Natural killer cell (primary cell): ENCODE measurements around the gene GPSM1. TPM values are rescaled to one million over a fixed set of nuclear protein-coding genes. Genes with fewer than 3 reads are reported as not detected.

Experiments
- ATAC-seq, 3 donors: fragments of 150-1000 bp in 2 of 3; fragments of 200-7000 bp in 1 of 3; cut with Tn5 transposase; 1 replicate in 1 of 3; 2 replicates in 2 of 3; pipeline ENCODE4 v1.10.0; 2021; ENCODE audit warnings: mild to moderate bottlenecking in 2 of 3, moderate library complexity in 2 of 3
- DNase-seq, 2 donors: peaks; one replicate each; pipeline versions ENCODE4 v3.0.0 to v3.0.0-alpha.2; 2013 to 2021; ENCODE audit warnings: mixed read lengths in 1 of 2
- H3K27ac ChIP-seq: one replicate; pipeline ENCODE4 v1.5.1; 2013; ENCODE audit warnings: mild to moderate bottlenecking, low read length
- H3K27me3 ChIP-seq: one replicate; pipeline ENCODE4 v1.6.1; 2013; ENCODE audit warnings: low read length; ENCODE audit not compliant: control insufficient read depth, insufficient read depth
- H3K36me3 ChIP-seq: one replicate; pipeline ENCODE4 v1.6.1; 2013; ENCODE audit warnings: low read length; ENCODE audit not compliant: control insufficient read depth, insufficient read depth
- H3K4me1 ChIP-seq: one replicate; pipeline ENCODE4 v1.6.1; 2013; ENCODE audit warnings: low read length; ENCODE audit not compliant: control insufficient read depth, insufficient read depth
- H3K4me3 ChIP-seq: one replicate; pipeline ENCODE4 v1.5.1; 2013; ENCODE audit warnings: low read length
- H3K9me3 ChIP-seq: one replicate; pipeline ENCODE4 v1.6.1; 2013; ENCODE audit warnings: low read length; ENCODE audit not compliant: control insufficient read depth, insufficient read depth
- H3K27ac Mint-ChIP-seq, 2 donors: one replicate each; pipeline ENCODE4 v1.8.0; 2022; ENCODE audit warnings: mild to moderate bottlenecking in 2 of 2, mixed read lengths in 2 of 2, moderate library complexity in 1 of 2
- H3K27me3 Mint-ChIP-seq, 2 donors: one replicate each; pipeline ENCODE4 v1.8.0; 2022; ENCODE audit warnings: low read depth in 2 of 2, mixed read lengths in 2 of 2
- H3K36me3 Mint-ChIP-seq: one replicate; pipeline ENCODE4 v1.8.0; 2022; ENCODE audit warnings: mixed read lengths
- H3K4me1 Mint-ChIP-seq, 2 donors: one replicate each; pipeline ENCODE4 v1.8.0; 2022; ENCODE audit warnings: mixed read lengths in 2 of 2
- H3K4me3 Mint-ChIP-seq: one replicate; pipeline ENCODE4 v1.8.0; 2022; ENCODE audit warnings: mild to moderate bottlenecking, moderate library complexity, mixed read lengths
- H3K9me3 Mint-ChIP-seq, 2 donors: one replicate each; pipeline ENCODE4 v1.8.0; 2022; ENCODE audit warnings: mixed read lengths in 2 of 2
- WGBS: methylation state at CpG from one replicate; pipeline ENCODE4 v1.1.7; 2013; ENCODE audit warnings: missing lambda C conversion rate; ENCODE audit not compliant: insufficient coverage; 5-methylcytosine and 5-hydroxymethylcytosine counted together
- intact Hi-C: fragments of 100-400 bp; cut with micrococcal nuclease; formaldehyde crosslinking; loops from one replicate; pipeline ENCODE4 v1.14.2; 2022
- total RNA-seq, 4 donors: library from RNA; stranded (reverse); fragments of 120-200 nt in 1 of 4; gene quantifications; one replicate each; pipeline versions ENCODE4 v1.2.3 to v1.2.4, GENCODE V29; 2013 to 2022
- TF ChIP-seq, protein P1 (sequence below): fragments of 200-600 bp; IDR thresholded peaks from one replicate; pipeline ENCODE4 v1.8.0; 2022; ENCODE audit warnings: antibody characterized with exemption

GPSM1 gene
- total RNA-seq, 3 donors from 2014 or later (not counting 1 experiment from before 2014, with no cell fraction given) = 2.6 to 4.2 (median 3.4) TPM

- H3K4me1 ChIP-seq = peaks cover 38% of the 10 kb centered on the region
- H3K4me3 ChIP-seq = no peak overlapping the region
- TF ChIP-seq, protein P1, sequence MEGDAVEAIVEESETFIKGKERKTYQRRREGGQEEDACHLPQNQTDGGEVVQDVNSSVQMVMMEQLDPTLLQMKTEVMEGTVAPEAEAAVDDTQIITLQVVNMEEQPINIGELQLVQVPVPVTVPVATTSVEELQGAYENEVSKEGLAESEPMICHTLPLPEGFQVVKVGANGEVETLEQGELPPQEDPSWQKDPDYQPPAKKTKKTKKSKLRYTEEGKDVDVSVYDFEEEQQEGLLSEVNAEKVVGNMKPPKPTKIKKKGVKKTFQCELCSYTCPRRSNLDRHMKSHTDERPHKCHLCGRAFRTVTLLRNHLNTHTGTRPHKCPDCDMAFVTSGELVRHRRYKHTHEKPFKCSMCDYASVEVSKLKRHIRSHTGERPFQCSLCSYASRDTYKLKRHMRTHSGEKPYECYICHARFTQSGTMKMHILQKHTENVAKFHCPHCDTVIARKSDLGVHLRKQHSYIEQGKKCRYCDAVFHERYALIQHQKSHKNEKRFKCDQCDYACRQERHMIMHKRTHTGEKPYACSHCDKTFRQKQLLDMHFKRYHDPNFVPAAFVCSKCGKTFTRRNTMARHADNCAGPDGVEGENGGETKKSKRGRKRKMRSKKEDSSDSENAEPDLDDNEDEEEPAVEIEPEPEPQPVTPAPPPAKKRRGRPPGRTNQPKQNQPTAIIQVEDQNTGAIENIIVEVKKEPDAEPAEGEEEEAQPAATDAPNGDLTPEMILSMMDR = no peak
- H3K36me3 Mint-ChIP-seq = no peaks in the 10 kb centered on the region
- H3K9me3 Mint-ChIP-seq = no peaks in the 10 kb centered on the region
- 25% methylated on average over 22 of the region's 22 CpGs for WGBS
- intact Hi-C loops = no loop called here
- H3K36me3 ChIP-seq = no peaks in the 10 kb centered on the region
- H3K4me1 Mint-ChIP-seq = peaks cover 0 to 5% of the 10 kb centered on the region in 2 donors
- ATAC-seq (peak in 2 of 3 donors; percentile 27 to 51), DNase-seq (no peak)
- H3K27ac Mint-ChIP-seq = no peak overlapping the region
- no peak overlapping the region for H3K4me3 Mint-ChIP-seq
- no peaks in the 10 kb centered on the region for H3K27me3 Mint-ChIP-seq
- no peak overlapping the region for H3K27ac ChIP-seq
- H3K27me3 ChIP-seq = no peaks in the 10 kb centered on the region
- H3K9me3 ChIP-seq = no peaks in the 10 kb centered on the region
Measured at GRCh38 chr9:136309101-136309801, 18.1 kb upstream of the GPSM1 start.

DNA sequence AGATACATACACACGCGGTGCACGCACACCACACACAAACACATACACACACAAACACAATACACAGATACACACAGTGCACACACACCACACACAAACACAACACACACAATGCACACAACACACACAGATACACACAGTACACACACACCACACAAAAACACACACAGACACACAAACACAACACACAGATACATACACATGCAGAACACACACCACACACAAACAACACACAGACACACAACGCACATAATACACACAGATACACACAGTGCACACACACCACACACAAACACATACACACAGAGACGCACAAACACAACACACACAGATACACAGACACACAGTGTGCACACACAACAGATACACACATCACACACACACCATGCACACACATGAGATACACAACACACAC, 17.5 kb upstream of the GPSM1 start:
- ATAC-seq = no peak
- Histone ChIP-seq H3K27ac (no peak overlapping the region), H3K4me3 (no peak overlapping the region), H3K27me3 (no peaks in the 10 kb centered on the region), H3K4me1 (peaks cover 39% of the 10 kb centered on the region), H3K9me3 (peaks cover 2% of the 10 kb centered on the region), H3K36me3 (no peaks in the 10 kb centered on the region)
- Mint-ChIP-seq H3K27ac (no peak overlapping the region), H3K4me1 (peaks cover 5 to 10% of the 10 kb centered on the region in 2 donors), H3K36me3 (no peaks in the 10 kb centered on the region), H3K4me3 (no peak overlapping the region), H3K9me3 (no peaks in the 10 kb centered on the region), H3K27me3 (no peaks in the 10 kb centered on the region)
- intact Hi-C loops = loop anchor here (10.0 kb wide), 3 partner anchors 55 to 1405 kb away; partner anchors contain the start of genes DNLZ and SNAPC4
- TF ChIP-seq, protein P1 = no peak
- WGBS = 96% methylated on average over 5 of the region's 5 CpGs
- DNase-seq = no peak

DNA sequence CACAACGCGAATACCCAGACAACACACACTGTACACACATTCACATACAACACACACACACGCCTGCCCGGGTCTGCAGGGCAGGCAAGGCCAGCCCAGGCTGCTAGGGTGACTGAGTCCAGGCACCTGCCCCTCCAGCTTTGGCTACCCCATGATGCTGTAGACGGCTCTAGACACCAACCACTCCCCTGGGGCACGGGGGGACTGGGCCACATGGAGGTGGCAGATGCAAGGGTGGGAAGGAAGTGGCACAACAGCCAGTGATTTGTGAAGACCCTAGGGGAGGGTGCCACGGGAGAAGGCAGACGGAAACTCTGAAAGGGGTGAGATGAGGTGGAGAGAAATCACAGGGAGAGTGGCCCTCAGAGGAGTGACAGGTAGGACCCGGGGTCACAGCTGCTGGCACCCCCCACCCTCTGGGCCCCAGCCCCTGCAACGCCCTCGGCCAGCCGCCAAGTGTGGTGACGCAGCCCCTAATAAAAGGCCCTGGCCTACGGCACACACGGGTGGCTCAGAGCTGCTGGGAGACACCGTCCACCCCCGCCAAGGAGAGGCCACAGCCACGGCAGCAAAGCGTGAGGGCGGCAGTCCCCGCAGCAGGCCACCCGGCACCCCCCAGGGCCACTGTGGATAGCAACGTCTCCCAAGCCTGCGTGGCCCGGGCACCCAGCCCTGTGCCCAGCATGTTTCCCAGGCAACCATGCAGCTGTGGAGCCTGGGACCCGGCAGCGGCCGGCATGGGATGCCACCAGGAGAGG, 16.9 kb upstream of the GPSM1 start:
- H3K27ac ChIP-seq = no peak overlapping the region
- no peaks in the 10 kb centered on the region for H3K36me3 ChIP-seq
- H3K4me1 Mint-ChIP-seq = peaks cover 11 to 16% of the 10 kb centered on the region in 2 donors
- H3K36me3 Mint-ChIP-seq = no peaks in the 10 kb centered on the region
- H3K4me3 Mint-ChIP-seq = no peak overlapping the region
- TF ChIP-seq, protein P1 = no peak
- peaks cover 9% of the 10 kb centered on the region for H3K9me3 ChIP-seq
- H3K4me1 ChIP-seq = peaks cover 45% of the 10 kb centered on the region
- intact Hi-C loops = loop anchor here (10.0 kb wide), 3 partner anchors 54 to 1404 kb away; partner anchors contain the start of genes DNLZ and SNAPC4
- ATAC-seq (no peak), DNase-seq (no peak)
- no peaks in the 10 kb centered on the region for H3K27me3 Mint-ChIP-seq
- H3K27ac Mint-ChIP-seq = no peak overlapping the region
- 41% methylated on average over 28 of the region's 28 CpGs for WGBS
- H3K27me3 ChIP-seq = no peaks in the 10 kb centered on the region
- H3K9me3 Mint-ChIP-seq = peaks cover 2 to 4% of the 10 kb centered on the region in 2 donors
- no peak overlapping the region for H3K4me3 ChIP-seq
